GM12874 (cell line): ENCODE results near the gene KCNQ5.

Source experiments
- TF ChIP-seq, protein P1 (sequence below): IDR thresholded peaks from 2 replicates; pipeline ENCODE4 v1.5.1; 2011; ENCODE audit warnings: low read depth, mild to moderate bottlenecking, control low read depth, low read length, moderate library complexity; ENCODE audit not compliant: insufficient read depth

Gene KCNQ5

DNA sequence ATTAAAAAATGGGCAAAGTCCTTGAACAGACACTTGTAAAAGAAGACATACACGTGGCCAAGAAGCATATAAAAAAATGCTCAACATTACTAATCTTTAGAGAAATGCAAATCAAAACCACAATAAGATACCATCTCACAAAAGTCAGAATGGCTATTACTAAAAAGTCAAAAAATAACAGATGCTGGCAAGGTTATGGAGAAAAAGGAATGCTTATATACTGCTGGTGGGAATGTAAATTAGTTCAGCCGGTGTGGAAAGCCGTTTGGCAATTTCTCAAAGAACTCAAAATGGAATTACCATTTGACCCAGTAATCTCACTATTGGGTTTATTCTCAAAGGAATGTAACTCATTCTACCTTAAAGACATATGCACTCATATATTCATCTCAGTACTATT, 436.9 kb downstream of the KCNQ5 start:
- TF ChIP-seq, protein P1, sequence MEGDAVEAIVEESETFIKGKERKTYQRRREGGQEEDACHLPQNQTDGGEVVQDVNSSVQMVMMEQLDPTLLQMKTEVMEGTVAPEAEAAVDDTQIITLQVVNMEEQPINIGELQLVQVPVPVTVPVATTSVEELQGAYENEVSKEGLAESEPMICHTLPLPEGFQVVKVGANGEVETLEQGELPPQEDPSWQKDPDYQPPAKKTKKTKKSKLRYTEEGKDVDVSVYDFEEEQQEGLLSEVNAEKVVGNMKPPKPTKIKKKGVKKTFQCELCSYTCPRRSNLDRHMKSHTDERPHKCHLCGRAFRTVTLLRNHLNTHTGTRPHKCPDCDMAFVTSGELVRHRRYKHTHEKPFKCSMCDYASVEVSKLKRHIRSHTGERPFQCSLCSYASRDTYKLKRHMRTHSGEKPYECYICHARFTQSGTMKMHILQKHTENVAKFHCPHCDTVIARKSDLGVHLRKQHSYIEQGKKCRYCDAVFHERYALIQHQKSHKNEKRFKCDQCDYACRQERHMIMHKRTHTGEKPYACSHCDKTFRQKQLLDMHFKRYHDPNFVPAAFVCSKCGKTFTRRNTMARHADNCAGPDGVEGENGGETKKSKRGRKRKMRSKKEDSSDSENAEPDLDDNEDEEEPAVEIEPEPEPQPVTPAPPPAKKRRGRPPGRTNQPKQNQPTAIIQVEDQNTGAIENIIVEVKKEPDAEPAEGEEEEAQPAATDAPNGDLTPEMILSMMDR, result no peak

DNA sequence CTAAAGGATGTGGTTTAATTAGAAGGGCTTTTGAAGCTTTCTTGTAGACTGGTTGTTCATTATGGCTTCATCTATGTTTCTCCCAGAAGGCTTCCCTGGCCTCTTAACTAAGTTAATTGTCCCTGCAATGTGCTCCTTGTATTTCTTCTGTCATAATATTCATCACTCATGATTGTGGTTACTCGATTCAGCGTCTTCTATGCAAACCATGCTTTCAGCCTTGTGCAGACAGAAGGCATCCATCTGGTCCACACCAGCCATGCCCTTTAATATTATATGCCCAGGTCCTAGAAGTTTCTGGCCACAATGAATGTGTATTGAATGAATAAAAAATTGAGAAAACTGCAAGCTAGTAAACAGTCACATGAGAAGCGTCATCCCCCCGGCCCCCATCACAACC, 440.3 kb downstream of the KCNQ5 start:
- TF ChIP-seq, protein P1, result no peak

DNA sequence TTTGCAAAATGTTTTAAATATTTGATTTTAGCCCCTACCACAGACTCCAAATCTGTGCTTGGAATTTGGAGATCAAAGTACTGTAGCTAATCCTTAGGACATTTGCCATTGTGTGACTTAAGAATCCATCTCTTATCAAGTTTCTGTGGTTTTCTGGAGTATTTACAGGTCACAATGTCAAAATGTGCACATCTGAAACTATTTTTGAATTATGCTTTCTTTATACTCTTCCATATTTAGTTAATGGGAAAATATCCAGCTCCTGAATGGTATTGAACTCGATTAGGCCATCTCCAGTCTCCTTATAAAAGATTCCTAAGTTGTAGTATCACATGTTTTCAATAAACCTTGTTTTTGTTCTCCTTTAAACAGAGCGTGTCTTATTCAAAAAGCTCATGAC, 441.0 kb downstream of the KCNQ5 start:
- TF ChIP-seq, protein P1, result no peak

DNA sequence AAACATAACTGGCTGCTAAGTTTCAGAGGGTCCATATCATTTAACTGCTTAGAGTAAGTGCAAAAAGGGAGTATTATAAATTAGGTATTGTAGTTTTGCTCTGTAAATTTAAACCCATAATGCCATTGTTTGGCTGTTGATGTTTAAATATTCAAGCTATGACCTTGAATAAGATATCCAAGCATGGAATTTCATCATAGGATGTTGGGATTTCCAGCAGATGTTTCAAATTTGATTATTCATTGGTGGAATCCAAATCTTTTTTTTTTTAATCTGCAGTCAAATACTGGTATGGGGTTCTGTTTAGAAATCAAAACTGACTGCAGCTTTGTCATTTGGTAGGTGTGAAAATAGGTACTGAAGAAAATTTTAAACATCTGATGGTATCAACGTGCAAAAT, 442.4 kb downstream of the KCNQ5 start:
- TF ChIP-seq, protein P1, result no peak

DNA sequence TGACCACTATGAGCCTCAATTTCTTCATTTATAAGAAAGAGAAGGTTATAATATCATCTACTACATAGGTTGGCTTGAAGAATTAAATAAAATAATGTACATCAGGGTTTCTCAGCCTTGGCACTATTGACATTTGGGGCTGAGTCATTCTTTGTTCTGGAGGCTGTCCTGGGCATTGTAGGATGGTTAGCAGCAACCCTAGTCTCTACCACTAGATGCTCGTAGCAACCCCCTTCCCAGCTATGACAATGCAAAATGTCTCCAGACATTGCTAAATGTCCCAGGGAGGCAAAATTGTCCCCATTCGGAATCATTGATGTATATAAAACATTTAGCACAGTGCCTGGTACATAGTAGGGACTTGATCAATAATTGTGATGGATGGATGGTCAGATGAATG, 451.4 kb downstream of the KCNQ5 start:
- TF ChIP-seq, protein P1, result no peak

DNA sequence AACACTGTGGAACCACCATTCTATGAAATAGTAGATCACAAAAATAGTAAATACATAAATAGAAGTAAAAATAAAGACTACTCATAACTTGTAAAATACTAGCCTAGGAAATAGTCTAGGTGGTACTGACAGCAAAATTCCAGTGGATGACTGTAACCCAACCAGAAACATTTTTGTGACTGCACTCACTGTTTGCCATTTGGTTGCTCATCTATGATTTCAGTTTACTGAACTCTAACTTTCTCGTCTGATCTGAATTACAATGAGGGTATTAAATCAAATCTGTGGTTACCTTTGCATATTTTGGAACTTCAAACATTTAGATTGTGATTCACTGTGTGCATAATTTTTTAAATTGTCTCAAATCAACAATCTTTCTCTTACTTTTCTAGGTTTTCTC, 452.3 kb downstream of the KCNQ5 start:
- TF ChIP-seq, protein P1, result no peak

DNA sequence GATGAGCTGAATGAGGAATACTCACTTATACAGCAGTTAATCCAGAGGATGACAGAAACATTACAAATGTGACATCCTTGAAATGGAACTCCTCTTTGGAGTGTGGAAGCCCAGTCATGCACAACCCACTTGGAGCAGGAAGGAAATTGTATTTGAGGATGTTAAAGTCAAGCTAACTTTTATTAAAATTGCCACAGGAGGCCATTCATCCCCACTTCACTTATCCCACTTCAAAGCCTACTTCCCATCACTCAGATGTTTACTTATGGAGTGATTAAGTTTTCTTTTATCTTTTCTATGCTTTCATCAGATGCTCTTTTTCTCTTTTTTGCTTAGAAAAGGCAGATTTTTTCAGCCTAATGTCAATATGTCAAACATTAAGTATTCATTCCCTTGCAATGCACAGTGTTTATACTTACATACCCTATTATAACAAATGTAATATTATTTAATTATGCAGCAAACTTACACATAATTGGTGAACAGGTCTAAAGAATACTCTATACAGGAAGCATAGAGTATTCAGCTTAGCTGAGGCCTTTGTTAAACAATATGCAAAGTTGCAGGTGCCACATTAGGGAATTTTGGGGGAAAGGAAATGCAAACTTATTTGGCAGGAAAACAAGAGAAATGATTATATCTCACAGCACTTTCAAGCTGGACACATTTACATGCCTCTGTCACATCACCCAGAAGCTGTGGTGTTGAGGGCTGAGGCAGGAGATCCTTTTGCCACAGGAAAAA, 454.5 kb downstream of the KCNQ5 start:
- TF ChIP-seq, protein P1, result no peak
